Measurements from ENCODE around the gene SLC25A26. TPM values are rescaled to one million over a fixed set of nuclear protein-coding genes. Genes with fewer than 3 reads are reported as not detected.

SLC25A26 gene
- polyA plus RNA-seq (2011; rRNA removed) (16.2 and 16.4 TPM in 2 replicates), polyA minus RNA-seq (2011; rRNA and poly(A)+ RNA removed) (6.0 and 7.8 TPM in 2 replicates)

- ChIA-PET CTCF (no interaction called here), POLR2A (no interaction called here)
- no peak for TF ChIP-seq CTCF (IDR thresholded peaks at IDR 0.05; ENCODE audit: low read depth, low read length)
- Histone ChIP-seq H3K4me3 (ENCODE audit: low read depth, low read length) (peak within 1 kb of the TSS; percentile 91), H3K27ac (ENCODE audit: low read depth, low read length) (peak within 1 kb of the TSS; percentile 80), H3K9me3 (ENCODE audit: control insufficient read depth, insufficient read depth, low read length) (no peaks in the 10 kb centered on the region; the same call in 1 of the 2 replicates), H3K27me3 (ENCODE audit: control insufficient read depth, insufficient read depth, low read length) (peaks cover 7% of the 10 kb centered on the region)
- peak; percentile 75 for DNase-seq (ENCODE audit: low read depth, low spot score)
These were observed at the start of gene SLC25A26 for GRCh38 chr3:66220602-66221377. TSS of gene SLC25A26 (plus strand) at chr3:66221001. CDS start at chr3:66221095, 94 bp downstream.

DNA sequence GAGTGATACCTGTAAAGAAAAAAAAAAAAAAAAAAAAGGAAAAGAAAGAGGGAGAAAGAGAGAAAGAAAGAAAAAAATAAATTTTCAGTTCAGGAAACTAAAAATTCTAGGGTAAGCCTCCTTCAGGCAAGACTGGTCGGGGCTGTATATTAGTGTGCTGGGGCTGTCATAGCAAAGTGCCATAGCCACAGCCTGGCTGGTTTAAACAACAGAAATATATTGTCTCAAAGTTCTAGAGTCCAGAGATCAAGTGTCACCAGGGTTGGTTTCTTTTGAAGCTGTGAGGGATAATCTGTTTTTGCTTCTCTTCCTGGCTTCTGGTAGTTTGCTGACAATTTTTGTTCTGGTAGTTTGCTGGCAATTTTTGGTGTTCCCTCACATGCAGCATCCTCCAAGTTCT is 48.4 kb upstream of the SLC25A26 start:
- CTCF ChIA-PET: no interaction called here
- POLR2A ChIA-PET: no interaction called here
- H3K4me3 ChIP-seq (ENCODE audit: low read depth, low read length): no peak overlapping the region
- no peak for DNase-seq (ENCODE audit: low read depth, low spot score)
- H3K27ac ChIP-seq (ENCODE audit: low read depth, low read length): no peak overlapping the region
- H3K27me3 ChIP-seq (ENCODE audit: control insufficient read depth, insufficient read depth, low read length): peaks cover 22% of the 10 kb centered on the region
- no peak for TF ChIP-seq CTCF (IDR thresholded peaks at IDR 0.05; ENCODE audit: low read depth, low read length)
- no peaks in the 10 kb centered on the region for H3K9me3 ChIP-seq (ENCODE audit: control insufficient read depth, insufficient read depth, low read length)

DNA sequence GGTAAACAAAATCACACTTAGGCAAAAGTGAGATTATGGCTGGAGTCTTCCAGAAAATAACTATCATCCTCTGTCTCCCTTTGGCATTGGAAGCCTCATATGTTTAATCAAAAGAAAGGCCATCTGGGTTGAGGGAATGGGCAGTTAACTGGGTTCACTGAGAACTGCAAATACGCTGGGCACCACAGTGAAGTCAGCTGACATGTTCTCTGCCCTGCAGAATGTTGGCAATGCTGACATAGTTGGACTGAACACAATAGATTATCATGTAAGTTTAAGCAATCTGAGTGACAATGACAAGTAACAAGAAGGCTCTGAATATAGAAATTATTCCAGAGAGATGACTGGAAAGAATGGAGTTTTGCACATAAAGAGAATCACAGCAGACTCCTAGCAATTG is 43.8 kb upstream of the SLC25A26 start:
- TF ChIP-seq CTCF (IDR thresholded peaks at IDR 0.05; ENCODE audit: low read depth, low read length): no peak
- CTCF ChIA-PET: no interaction called here
- POLR2A ChIA-PET: no interaction called here

DNA sequence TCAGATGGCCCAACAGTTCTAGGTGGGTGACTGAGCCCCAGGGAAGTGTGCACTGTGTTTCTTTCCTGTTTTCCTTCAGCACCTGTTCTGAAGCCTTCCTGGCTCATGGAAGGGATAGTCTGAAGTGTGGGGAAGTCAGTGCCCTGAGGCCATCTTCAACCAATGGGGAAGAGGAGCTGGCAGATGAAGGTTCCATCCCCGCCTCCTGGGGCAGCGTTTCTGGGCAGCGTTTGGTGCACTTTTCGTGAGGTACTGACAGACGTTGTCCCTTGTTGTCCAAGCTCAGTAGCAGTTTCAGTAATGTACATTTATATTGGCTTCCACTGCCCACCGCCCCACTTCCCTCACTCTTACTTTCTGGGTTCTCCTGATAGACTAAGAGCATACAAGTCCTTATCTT is 42.6 kb upstream of the SLC25A26 start:
- peaks cover 17% of the 10 kb centered on the region for H3K27me3 ChIP-seq (ENCODE audit: control insufficient read depth, insufficient read depth, low read length)
- no peak for TF ChIP-seq CTCF (IDR thresholded peaks at IDR 0.05; ENCODE audit: low read depth, low read length)
- DNase-seq (ENCODE audit: low read depth, low spot score): no peak
- no peak overlapping the region for H3K27ac ChIP-seq (ENCODE audit: low read depth, low read length)
- H3K9me3 ChIP-seq (ENCODE audit: control insufficient read depth, insufficient read depth, low read length): no peaks in the 10 kb centered on the region
- CTCF ChIA-PET: interaction anchor here (0.6 kb wide), 1 partner anchor 171 kb away, joined by 3 read pairs; no protein-coding TSS in a partner anchor
- H3K4me3 ChIP-seq (ENCODE audit: low read depth, low read length): no peak overlapping the region
- POLR2A ChIA-PET: no interaction called here

More for the DNA sequence above, 43.8 kb upstream of the SLC25A26 start:
- H3K4me3 ChIP-seq (ENCODE audit: low read depth, low read length): no peak overlapping the region
- H3K27me3 ChIP-seq (ENCODE audit: control insufficient read depth, insufficient read depth, low read length): peaks cover 26% of the 10 kb centered on the region
- H3K9me3 ChIP-seq (ENCODE audit: control insufficient read depth, insufficient read depth, low read length): no peaks in the 10 kb centered on the region
- no peak for DNase-seq (ENCODE audit: low read depth, low spot score)
- no peak overlapping the region for H3K27ac ChIP-seq (ENCODE audit: low read depth, low read length)

GRCh38 chr3:66179793-66180192 is 41.0 kb upstream of the SLC25A26 start:
- no peak for DNase-seq (ENCODE audit: low read depth, low spot score)

More at GRCh38 chr3:66179793-66180192, 41.0 kb upstream of the SLC25A26 start:
- POLR2A ChIA-PET: no interaction called here
- no peaks in the 10 kb centered on the region for H3K9me3 ChIP-seq (ENCODE audit: control insufficient read depth, insufficient read depth, low read length)
- CTCF ChIA-PET: interaction anchor here (0.6 to 0.7 kb wide), 3 partner anchors 16 to 846 kb away, joined by 4 to 7 read pairs (median 5); no protein-coding TSS in a partner anchor
- no peak overlapping the region for H3K4me3 ChIP-seq (ENCODE audit: low read depth, low read length)
- no peak overlapping the region for H3K27ac ChIP-seq (ENCODE audit: low read depth, low read length)
- H3K27me3 ChIP-seq (ENCODE audit: control insufficient read depth, insufficient read depth, low read length): peaks cover 13% of the 10 kb centered on the region
- no peak for TF ChIP-seq CTCF (IDR thresholded peaks at IDR 0.05; ENCODE audit: low read depth, low read length)
